Mucosa of descending colon (tissue), 3 donors: ENCODE data around the gene METTL16. TPM values are rescaled to one million over a fixed set of nuclear protein-coding genes. Genes with fewer than 3 reads are reported as not detected.

Source experiments
- ATAC-seq: fragments of 200-7000 bp; cut with Tn5 transposase; one replicate; pipeline ENCODE4 v1.9.1; 2020; ENCODE audit warnings: mild to moderate bottlenecking, moderate library complexity
- DNase-seq, 3 donors: peaks; one replicate each; pipeline ENCODE4 v3.0.0-alpha.2; 2020
- H3K36me3 ChIP-seq: fragments of 200-600 bp; one replicate; pipeline ENCODE4 v1.8.0; 2021; ENCODE audit warnings: low read depth, mild to moderate bottlenecking
- H3K4me1 ChIP-seq: fragments of 200-600 bp; one replicate; pipeline ENCODE4 v1.8.0; 2021; ENCODE audit warnings: low read depth, mild to moderate bottlenecking
- H3K4me3 ChIP-seq: fragments of 200-600 bp; one replicate; pipeline ENCODE4 v1.8.0; 2021; ENCODE audit warnings: mild to moderate bottlenecking
- H3K9me3 ChIP-seq: fragments of 200-600 bp; one replicate; pipeline ENCODE4 v1.8.0; 2021; ENCODE audit warnings: mild to moderate bottlenecking
- intact Hi-C, 2 donors: fragments of 100-400 bp; cut with DNase I in 1 of 2; cut with micrococcal nuclease in 1 of 2; formaldehyde crosslinking; loops; one replicate each; pipeline versions ENCODE4 v1.11.0 to v1.11.1; 2022; cut with DNase I, micrococcal nuclease
- total RNA-seq, 3 donors: library from RNA; stranded (reverse); fragmentation: NEBNext Ultra II Directional in 2 of 3; extraction: Animal tissue kit (Norgen Biotek cat#: 25700) in 2 of 3; gene quantifications; one replicate each; pipeline versions ENCODE4 v1.2.1 to v1.2.4, GENCODE V29; 2021 to 2023
- TF ChIP-seq, protein P1 (sequence below): fragments of 200-600 bp; IDR thresholded peaks from one replicate; pipeline ENCODE4 v1.8.0; 2022; ENCODE audit warnings: antibody characterized with exemption, mild to moderate bottlenecking
- donor health status: DM: no; HTN: no; CAD: no; lungs with moderate emphysema.
- donor health status: DM: no; HTN: no; CAD: no.
- donor health status: DM: no; HTN: yes; CAD: no.

METTL16 gene
- total RNA-seq, 3 donors from 2014 or later = 16.2 to 30.7 (median 19.9) TPM

DNA sequence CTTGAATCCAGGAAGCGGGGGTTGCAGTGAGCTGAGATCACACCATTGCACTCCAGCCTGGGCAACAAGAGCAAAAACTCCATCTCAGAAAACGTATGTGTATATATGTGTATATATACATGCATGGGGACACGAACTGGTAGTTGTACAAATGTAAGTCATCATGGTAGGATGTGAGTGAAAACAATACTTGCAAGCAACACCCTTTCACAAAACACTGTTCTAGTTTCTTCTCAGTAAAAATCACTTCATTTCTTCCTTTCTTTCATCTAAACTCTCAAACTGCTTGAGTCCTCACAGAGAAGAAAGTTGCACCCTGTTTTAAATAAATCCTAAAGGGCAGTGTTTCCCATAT is 51.8 kb downstream of the METTL16 start:
- H3K4me3 ChIP-seq = no peak overlapping the region
- H3K9me3 ChIP-seq = no peaks in the 10 kb centered on the region
- no peaks in the 10 kb centered on the region for H3K36me3 ChIP-seq
- no peaks in the 10 kb centered on the region for H3K4me1 ChIP-seq
- TF ChIP-seq, protein P1, sequence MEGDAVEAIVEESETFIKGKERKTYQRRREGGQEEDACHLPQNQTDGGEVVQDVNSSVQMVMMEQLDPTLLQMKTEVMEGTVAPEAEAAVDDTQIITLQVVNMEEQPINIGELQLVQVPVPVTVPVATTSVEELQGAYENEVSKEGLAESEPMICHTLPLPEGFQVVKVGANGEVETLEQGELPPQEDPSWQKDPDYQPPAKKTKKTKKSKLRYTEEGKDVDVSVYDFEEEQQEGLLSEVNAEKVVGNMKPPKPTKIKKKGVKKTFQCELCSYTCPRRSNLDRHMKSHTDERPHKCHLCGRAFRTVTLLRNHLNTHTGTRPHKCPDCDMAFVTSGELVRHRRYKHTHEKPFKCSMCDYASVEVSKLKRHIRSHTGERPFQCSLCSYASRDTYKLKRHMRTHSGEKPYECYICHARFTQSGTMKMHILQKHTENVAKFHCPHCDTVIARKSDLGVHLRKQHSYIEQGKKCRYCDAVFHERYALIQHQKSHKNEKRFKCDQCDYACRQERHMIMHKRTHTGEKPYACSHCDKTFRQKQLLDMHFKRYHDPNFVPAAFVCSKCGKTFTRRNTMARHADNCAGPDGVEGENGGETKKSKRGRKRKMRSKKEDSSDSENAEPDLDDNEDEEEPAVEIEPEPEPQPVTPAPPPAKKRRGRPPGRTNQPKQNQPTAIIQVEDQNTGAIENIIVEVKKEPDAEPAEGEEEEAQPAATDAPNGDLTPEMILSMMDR = no peak
- intact Hi-C loops = no loop called here
- no peak for ATAC-seq
- DNase-seq = no peak

DNA sequence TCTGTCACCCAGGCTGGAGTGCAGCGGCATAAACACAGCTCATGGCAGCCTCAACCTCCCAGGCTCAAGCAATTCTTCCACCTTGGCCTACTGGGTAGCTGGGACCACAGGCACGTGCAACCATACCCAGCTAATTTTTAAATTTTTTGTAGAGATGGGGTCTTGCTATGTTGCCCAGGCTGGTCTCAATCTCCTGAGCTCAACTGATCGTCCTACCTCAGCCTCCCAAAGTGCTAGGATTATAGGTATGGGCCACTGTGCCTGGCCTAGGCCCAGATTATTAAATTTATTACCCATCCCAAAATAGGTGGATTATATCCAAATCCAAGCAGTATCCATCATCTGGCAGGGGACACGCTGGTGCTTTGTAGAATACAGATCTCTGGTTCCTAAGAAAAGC is 53.8 kb downstream of the METTL16 start:
- no peak for ATAC-seq
- DNase-seq = no peak
- Histone ChIP-seq H3K9me3 (no peaks in the 10 kb centered on the region), H3K4me1 (no peaks in the 10 kb centered on the region), H3K4me3 (no peak overlapping the region), H3K36me3 (no peaks in the 10 kb centered on the region)
- intact Hi-C loops = no loop called here
- TF ChIP-seq, protein P1 = no peak

DNA sequence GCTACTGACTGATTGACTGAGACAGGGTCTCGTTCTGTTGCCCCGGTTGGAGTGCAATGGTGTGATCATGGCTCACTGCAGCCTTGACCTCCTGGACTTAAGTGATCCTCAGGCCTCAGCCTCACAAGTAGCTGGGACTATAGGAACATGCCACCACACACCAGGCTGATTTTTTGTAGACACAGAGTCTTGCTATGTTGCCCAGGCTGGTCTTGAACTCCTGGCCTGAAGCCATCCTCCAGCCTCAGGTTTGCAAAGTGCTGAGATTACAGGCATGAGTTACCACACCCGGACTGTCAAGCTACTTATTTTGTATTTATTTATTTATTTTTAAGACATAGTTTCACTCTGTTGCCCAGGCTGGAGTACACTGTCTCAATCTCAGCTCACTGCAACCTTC is 55.2 kb downstream of the METTL16 start:
- ATAC-seq = no peak
- H3K4me1 ChIP-seq = no peaks in the 10 kb centered on the region
- no peak overlapping the region for H3K4me3 ChIP-seq
- intact Hi-C loops = no loop called here
- H3K36me3 ChIP-seq = no peaks in the 10 kb centered on the region
- TF ChIP-seq, protein P1 = no peak
- no peaks in the 10 kb centered on the region for H3K9me3 ChIP-seq
- no peak for DNase-seq

DNA sequence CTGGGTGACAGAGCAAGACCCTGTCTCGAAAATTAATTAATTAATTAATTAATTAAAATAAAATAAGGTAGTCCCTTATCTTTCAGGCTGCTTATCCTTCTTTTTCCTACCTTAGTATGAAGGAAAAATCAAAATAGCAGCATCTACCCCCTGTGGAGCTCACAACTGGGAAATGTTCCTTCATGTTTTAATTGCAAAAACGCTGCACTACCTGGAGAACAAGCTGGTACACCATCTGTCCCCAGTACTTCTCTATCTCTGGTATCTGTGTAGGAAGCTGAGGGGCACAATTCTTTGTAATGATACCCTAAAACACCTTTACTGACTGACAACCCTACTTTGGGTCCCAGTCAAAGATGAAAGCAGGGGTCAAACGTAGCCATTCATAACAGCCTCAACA is 55.7 kb downstream of the METTL16 start:
- ATAC-seq (no peak), DNase-seq (no peak)
- Histone ChIP-seq H3K9me3 (no peaks in the 10 kb centered on the region), H3K4me1 (no peaks in the 10 kb centered on the region), H3K36me3 (no peaks in the 10 kb centered on the region), H3K4me3 (no peak overlapping the region)
- TF ChIP-seq, protein P1 = no peak
- intact Hi-C loops = no loop called here

DNA sequence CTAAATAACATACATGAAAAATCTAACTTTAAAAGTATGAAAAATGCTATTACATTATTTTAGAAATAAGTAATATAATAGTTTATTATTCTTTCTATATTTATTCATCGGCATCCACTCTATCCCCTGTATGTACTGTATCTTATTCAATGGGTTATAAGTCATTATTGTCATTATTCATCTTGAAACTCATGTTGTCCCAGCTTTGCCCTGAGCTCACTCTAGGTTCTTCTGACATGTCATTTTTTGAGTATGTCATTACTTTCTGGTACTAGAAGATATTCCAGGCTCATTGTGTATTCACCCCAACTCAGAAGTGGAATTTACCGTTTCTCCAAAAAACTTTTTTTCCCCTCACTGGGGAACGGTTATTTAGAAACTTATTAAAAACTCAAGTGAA is 57.8 kb downstream of the METTL16 start:
- no peaks in the 10 kb centered on the region for H3K36me3 ChIP-seq
- intact Hi-C loops = no loop called here
- TF ChIP-seq, protein P1 = no peak
- DNase-seq = no peak
- H3K4me3 ChIP-seq = no peak overlapping the region
- H3K4me1 ChIP-seq = no peaks in the 10 kb centered on the region
- ATAC-seq = no peak
- no peaks in the 10 kb centered on the region for H3K9me3 ChIP-seq

DNA sequence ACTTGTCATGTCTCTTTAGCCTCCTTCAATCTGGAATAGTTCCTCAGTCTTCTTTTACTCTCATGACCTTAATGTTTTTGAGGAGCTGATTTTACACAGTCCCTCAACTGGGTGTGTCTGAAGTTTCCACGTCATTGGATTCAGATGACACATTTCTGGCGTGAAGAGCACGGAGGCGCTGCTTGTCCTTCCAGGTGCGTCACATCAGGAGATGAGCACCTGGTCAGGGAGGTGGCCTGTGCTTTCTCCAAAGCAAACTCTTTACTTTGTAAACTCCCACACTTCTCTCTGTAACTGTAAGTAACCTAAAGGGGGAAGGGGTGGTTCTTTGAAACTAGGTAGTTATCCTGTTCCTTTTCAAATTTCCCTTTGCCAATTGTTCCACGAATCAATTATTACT is 58.4 kb downstream of the METTL16 start:
- TF ChIP-seq, protein P1 = no peak
- no peak overlapping the region for H3K4me3 ChIP-seq
- H3K4me1 ChIP-seq = no peaks in the 10 kb centered on the region
- H3K9me3 ChIP-seq = no peaks in the 10 kb centered on the region
- H3K36me3 ChIP-seq = no peaks in the 10 kb centered on the region
- ATAC-seq (no peak), DNase-seq (no peak)
- intact Hi-C loops = no loop called here
